ENCODE data around the gene ICAM1. TPM values are rescaled to one million over a fixed set of nuclear protein-coding genes. Genes with fewer than 3 reads are reported as not detected.

Gene ICAM1
- total RNA-seq, 1 donor, result 35.5 TPM

DNA sequence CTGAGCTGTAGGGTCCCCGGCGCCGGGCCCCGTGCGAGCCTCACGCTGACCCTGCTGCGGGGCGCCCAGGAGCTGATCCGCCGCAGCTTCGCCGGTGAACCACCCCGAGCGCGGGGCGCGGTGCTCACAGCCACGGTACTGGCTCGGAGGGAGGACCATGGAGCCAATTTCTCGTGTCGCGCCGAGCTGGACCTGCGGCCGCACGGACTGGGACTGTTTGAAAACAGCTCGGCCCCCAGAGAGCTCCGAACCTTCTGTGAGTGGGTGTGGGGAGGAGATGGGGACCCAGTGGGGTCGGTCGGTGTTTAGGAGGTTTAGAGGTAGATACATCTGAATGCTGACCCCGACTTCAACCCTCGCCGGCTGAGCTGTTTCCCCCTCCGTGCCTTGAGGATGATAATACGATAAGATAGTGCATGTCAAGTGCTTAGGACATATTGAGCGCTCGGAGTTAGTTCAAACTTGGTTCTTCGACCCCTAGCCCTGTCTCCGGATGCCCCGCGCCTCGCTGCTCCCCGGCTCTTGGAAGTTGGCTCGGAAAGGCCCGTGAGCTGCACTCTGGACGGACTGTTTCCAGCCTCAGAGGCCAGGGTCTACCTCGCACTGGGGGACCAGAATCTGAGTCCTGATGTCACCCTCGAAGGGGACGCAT lies 20.8 kb downstream of the ICAM1 start:
- Histone ChIP-seq H3K4me2 (ENCODE audit: insufficient read depth, low read length) (peak overlapping the region; percentile 77), H3K79me2 (ENCODE audit: insufficient read depth, low read length) (no peaks in the 10 kb centered on the region), H3K9me3 (ENCODE audit: low read depth, low read length) (no peaks in the 10 kb centered on the region), H4K20me1 (ENCODE audit: insufficient read depth, low read length) (peaks cover 5% of the 10 kb centered on the region), H3K36me3 (ENCODE audit: insufficient read depth, low read length) (no peaks in the 10 kb centered on the region), H3K4me3 (ENCODE audit: insufficient read depth, low read length) (peak overlapping the region; percentile 59), H3K27me3 (ENCODE audit: insufficient read depth, low read length) (peaks cover 93% of the 10 kb centered on the region), H3K4me1 (ENCODE audit: insufficient read depth, low read length) (peaks cover 15% of the 10 kb centered on the region), H2AFZ (ENCODE audit: low read length) (no peak overlapping the region), H3K27ac (ENCODE audit: low read depth, low read length) (no peak overlapping the region)
- TF ChIP-seq CTCF (IDR thresholded peaks at IDR 0.05; ENCODE audit: extremely low read depth, low read depth, low read length), result no peak
- peak; percentile 88 for DNase-seq (ENCODE audit: insufficient read length, low spot score, missing footprints)

DNA sequence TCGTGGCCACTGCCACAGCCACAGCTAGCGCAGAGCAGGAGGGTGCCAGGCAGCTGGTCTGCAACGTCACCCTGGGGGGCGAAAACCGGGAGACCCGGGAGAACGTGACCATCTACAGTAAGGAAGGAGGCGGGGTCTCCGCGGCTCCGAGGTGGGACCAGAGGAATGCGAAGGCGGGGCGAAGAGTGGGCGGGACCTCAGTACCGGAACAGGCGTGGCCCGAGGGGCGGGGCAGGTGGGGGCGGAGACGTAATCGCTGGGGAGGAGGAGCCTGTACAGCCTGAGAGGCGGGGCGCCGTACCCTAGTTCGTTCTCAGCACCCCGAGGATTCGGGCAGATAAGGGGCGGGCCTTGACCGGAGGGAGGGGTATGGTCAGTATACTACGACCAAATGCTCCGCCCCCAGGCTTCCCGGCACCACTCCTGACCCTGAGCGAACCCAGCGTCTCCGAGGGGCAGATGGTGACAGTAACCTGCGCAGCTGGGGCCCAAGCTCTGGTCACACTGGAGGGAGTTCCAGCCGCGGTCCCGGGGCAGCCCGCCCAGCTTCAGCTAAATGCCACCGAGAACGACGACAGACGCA lies 21.4 kb downstream of the ICAM1 start:
- Histone ChIP-seq H3K4me2 (ENCODE audit: insufficient read depth, low read length) (peak overlapping the region; percentile 77), H3K79me2 (ENCODE audit: insufficient read depth, low read length) (no peaks in the 10 kb centered on the region), H3K36me3 (ENCODE audit: insufficient read depth, low read length) (no peaks in the 10 kb centered on the region), H3K4me3 (ENCODE audit: insufficient read depth, low read length) (peak overlapping the region; percentile 59), H3K27ac (ENCODE audit: low read depth, low read length) (no peak overlapping the region), H2AFZ (ENCODE audit: low read length) (no peak overlapping the region), H3K4me1 (ENCODE audit: insufficient read depth, low read length) (peaks cover 15% of the 10 kb centered on the region), H3K9me3 (ENCODE audit: low read depth, low read length) (no peaks in the 10 kb centered on the region), H4K20me1 (ENCODE audit: insufficient read depth, low read length) (peaks cover 5% of the 10 kb centered on the region), H3K27me3 (ENCODE audit: insufficient read depth, low read length) (peaks cover 95% of the 10 kb centered on the region)
- TF ChIP-seq CTCF (IDR thresholded peaks at IDR 0.05; ENCODE audit: extremely low read depth, low read depth, low read length), result no peak
- DNase-seq (ENCODE audit: insufficient read length, low spot score, missing footprints), result peak; percentile 90

DNA sequence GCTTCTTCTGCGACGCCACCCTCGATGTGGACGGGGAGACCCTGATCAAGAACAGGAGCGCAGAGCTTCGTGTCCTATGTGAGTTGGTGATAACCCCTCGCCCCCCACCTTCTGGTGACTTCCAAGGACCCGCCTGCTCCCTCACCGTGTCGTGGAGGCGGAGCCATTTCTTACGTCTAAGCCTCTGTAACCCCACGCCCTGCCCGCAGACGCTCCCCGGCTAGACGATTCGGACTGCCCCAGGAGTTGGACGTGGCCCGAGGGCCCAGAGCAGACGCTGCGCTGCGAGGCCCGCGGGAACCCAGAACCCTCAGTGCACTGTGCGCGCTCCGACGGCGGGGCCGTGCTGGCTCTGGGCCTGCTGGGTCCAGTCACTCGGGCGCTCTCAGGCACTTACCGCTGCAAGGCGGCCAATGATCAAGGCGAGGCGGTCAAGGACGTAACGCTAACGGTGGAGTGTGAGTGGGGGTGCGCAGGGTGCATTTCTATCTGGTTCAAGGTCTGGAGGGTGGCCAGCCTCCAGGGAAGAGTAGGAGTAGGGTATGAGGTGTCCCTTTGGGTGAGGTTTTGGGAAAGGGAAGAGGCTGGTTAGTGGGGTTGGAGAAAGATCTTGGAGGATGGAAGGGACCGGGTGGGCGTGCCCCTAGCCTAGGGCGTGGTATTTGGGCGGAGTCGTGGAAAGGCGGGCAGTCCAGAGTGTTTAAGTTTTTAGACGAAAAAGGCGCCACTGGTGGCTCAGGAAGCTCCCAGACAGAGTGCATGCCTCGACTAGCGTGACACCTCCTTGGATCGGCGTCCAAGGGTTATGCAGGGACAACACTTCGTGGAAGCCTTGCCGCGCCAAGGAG lies 22.1 kb downstream of the ICAM1 start:
- H3K9me3 ChIP-seq (ENCODE audit: low read depth, low read length), result no peaks in the 10 kb centered on the region
- DNase-seq (ENCODE audit: insufficient read length, low spot score, missing footprints), result peak; percentile 74
- peaks cover 88% of the 10 kb centered on the region for H3K27me3 ChIP-seq (ENCODE audit: insufficient read depth, low read length)
- peaks cover 5% of the 10 kb centered on the region for H4K20me1 ChIP-seq (ENCODE audit: insufficient read depth, low read length)
- H3K36me3 ChIP-seq (ENCODE audit: insufficient read depth, low read length), result no peaks in the 10 kb centered on the region
- H2AFZ ChIP-seq (ENCODE audit: low read length), result no peak overlapping the region
- no peaks in the 10 kb centered on the region for H3K79me2 ChIP-seq (ENCODE audit: insufficient read depth, low read length)
- peak overlapping the region; percentile 59 for H3K4me3 ChIP-seq (ENCODE audit: insufficient read depth, low read length)
- H3K4me1 ChIP-seq (ENCODE audit: insufficient read depth, low read length), result peaks cover 15% of the 10 kb centered on the region
- no peak for TF ChIP-seq CTCF (IDR thresholded peaks at IDR 0.05; ENCODE audit: extremely low read depth, low read depth, low read length)
- H3K4me2 ChIP-seq (ENCODE audit: insufficient read depth, low read length), result peak overlapping the region; percentile 77
- H3K27ac ChIP-seq (ENCODE audit: low read depth, low read length), result no peak overlapping the region
